GM18526 (cell line): ENCODE measurements around the gene AFDN.

Source experiments
- POLR2A ChIP-seq: IDR thresholded peaks from 3 replicates; pipeline ENCODE4 v1.6.1; 2011; ENCODE audit not compliant: insufficient read length; ENCODE audit errors: extremely low read depth

AFDN gene

DNA sequence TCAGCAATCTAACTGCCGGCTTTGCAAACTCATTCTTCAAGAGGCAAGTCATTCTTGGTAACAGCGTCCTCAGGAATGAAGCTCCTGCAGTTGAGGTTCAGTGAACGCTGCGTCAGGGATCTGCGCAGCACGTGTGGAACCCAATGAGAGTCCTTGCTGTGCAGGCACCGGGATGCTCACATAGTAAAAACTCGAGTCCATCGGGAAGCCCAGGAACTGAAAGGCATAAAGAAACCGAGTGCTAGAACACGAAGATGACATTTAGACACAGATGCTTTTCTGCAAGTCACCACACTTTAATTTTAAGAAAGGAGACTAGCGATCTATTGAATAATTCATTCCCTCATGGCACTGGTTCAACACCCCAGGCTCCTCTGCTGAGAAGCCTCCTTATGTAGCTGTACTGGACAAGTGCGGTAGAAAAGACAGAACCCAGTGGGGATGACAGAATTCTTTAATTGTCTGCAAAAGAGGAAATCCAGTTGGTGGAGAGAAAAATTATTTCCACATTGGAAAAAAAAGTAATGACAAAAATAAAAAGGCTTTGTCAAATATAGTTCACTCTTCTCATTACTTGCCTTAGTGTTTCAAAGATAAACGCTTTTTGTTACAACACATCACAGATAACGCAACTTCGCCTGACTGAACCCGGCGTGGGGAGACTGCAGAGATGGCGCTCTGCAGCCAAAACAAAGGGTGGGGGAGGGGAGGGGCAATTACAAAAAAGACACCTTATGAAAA lies 1.9 kb upstream of the AFDN start:
- TF ChIP-seq POLR2A: no peak

DNA sequence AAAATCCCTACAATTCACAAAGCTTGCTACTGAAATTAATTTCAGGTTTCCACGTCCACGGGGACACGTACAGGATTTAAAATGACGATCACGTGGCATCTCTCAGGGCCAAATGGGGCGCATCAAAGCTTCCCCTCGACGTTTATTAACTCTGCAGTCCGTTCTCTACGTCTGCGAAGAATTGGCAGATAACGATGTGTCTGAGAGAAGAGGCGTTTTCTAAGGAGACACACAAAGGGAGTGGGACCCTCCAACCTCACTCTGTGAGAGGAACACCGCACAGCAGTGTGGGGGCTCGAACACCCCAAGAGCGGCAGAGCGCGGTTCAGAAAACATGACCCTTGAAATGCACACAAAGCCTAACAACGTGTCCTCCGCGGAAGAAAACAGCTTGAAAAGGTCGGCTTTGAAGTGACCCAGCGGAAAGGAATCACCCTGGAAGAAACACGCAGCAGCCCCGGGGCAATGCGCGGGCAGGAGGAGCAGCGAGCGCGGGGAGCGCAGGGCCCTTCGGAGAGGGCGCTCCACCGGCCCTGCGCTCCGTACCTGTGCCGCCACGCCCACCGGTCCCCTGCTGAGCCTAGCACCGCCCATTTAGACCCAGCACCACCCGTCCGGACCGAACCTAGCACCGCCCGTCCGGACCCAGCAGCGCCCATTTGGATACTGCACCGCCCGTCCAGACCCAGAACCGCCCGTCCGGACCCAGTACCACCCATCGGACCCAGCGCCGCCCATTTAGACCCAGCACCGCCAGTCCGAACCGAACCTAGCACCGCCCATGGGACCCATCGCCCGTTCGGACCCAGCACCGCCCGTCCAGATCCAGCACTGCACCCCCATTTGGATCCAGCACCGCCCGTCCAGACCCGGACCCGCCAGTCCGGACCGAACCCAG lies 1.1 kb upstream of the AFDN start:
- no peak for TF ChIP-seq POLR2A

GRCh38 chr6:167826230-167826895 lies 348 bp upstream of the AFDN start:
- TF ChIP-seq POLR2A: no peak

- no peak for TF ChIP-seq POLR2A
Measured at GRCh38 chr6:167827583-167828324, 1.0 kb downstream of the AFDN start.

DNA sequence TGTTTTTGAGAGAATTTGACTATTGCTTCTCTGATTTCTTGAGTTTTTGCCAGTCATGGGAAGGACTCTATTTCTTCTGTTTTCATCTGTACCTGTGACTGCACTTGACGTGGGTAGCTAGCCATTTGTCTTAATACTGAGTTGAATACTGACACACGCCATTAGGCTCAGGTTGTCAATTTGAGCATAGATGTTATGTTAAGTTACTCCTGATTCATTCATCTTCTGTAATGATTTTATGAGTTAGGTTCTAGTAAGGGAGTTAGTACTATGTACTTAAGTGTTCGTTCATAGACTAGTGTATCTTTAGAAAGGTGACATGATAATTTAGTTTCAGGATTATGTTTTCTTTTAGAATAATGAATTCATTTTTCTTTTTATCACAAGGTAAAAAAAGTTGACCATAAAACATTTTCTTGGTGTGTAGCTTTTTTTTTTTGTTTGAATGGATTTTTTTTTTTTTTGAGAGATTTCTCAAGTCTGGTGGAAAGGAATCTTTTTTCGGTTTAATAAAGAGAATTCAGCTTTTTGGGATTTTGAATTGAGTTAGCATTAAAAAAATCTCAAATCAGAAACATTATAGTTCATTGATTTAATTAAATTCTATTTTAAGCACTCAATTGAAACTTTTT lies 1.7 kb downstream of the AFDN start:
- no peak for TF ChIP-seq POLR2A

DNA sequence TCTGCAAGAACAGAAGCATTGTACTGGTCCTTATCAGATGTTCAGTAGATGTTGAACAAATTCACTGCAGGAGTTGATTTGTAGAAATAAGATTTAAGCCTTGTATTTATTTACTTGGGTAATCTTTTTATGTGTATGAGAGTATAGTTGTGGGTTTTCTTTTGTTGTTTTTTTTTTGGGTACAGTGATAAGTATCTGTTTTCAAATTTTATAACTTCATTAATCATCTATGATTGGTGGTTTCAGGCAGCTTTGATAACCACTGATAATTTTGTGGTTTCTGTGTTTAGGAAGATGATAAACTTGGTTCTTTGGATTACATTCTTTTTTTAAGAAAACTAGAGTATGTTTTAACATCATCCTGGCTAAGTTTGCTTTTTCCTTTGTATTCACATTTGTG lies 2.8 kb downstream of the AFDN start:
- no peak for TF ChIP-seq POLR2A

DNA sequence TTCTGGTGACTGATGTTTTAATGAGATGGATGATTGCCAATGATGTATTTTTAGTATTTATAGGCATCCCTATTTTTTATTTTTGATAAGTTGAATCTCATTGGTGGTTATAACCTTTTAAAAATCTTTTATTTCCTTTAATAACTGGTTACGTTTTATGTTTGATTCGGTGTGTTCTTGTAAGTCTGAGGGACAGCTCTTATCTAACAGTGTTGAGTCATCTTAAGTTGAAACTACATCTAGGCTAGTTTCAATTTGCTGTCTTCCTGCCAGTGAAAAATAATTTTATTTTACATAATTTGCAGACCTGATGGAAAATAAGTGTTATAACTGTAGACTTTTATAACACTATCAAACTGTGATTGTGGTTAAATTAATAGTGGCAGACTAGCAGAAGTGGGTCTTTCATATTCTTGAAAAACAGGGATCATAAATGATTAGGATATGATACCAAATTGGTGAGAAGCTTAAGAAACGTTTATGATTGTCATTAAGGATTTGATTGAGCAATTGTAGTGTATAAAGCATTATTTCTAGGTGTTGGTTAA lies 4.6 kb downstream of the AFDN start:
- TF ChIP-seq POLR2A: no peak

DNA sequence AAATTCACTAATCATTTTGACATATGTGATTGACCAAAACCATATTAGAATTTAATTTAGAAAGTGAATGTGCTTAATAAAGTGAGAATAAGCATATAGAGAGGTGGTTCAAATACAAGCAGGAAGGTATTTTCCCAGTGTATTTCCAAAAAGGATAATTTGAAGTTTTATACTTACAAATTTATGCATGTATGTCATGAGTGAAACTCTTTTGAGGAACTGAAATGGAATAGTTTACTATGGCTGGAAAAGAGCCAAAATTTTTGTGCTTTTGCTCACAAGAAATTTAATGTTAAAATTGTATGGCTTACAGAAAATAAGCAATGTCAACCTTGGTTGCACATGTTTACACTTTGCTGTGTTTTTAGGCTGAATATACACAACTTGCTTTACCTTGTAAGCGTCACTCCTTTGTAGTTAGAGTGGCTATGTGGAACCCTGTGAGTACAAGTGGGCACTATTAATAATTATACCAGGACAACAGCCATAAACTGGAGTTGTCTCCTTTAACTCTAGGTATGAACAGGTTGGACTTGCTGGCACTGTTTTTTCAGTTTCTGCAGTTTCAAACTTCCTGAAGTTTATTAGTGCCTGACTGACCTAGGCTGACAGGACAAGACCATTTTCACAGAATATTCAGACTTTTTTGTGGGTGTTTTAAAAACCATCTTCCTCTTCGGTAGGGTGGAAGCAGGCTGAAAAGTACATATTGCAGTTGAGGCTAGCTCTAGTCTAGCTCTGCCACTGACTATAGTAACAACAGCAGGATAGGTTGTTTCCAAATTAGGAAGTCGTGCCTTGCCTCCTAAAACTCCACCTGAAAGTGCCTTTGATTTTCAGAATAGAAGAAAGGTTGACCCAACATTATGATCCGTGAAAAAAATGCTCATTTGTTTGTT lies 6.0 kb downstream of the AFDN start:
- no peak for TF ChIP-seq POLR2A

- TF ChIP-seq POLR2A: no peak
Measured at GRCh38 chr6:167833396-167833763, 6.7 kb downstream of the AFDN start.

- no peak for TF ChIP-seq POLR2A
Measured at GRCh38 chr6:167835260-167835659, 8.5 kb downstream of the AFDN start.

DNA sequence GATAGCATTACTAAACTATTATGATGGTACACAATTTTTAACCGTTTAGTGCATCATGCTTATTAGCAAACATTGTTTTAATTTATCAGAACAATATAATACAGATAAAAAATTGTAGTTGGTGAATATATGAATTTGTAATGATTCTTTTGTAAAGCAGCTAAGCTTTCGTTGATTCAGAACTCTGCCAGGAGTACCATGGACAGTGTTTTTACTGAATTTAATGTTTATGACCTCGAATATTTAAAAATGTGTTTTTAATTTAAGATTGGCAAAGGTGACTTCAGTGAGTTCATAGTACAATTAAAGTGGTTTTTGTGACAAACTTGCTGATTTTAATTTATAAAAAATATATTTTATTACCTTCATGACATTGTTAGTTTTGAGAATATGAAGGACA lies 10.0 kb downstream of the AFDN start:
- no peak for TF ChIP-seq POLR2A

- no peak for TF ChIP-seq POLR2A
Measured at GRCh38 chr6:167838207-167838748, 11.6 kb downstream of the AFDN start.

GRCh38 chr6:167839343-167839742 lies 12.6 kb downstream of the AFDN start:
- TF ChIP-seq POLR2A: no peak
